ENCODE results near the gene GNA12. TPM values are rescaled to one million over a fixed set of nuclear protein-coding genes. Genes with fewer than 3 reads are reported as not detected.

The GNA12 gene
- total RNA-seq, 1 donor from 2014 or later, result 67.2 TPM

DNA sequence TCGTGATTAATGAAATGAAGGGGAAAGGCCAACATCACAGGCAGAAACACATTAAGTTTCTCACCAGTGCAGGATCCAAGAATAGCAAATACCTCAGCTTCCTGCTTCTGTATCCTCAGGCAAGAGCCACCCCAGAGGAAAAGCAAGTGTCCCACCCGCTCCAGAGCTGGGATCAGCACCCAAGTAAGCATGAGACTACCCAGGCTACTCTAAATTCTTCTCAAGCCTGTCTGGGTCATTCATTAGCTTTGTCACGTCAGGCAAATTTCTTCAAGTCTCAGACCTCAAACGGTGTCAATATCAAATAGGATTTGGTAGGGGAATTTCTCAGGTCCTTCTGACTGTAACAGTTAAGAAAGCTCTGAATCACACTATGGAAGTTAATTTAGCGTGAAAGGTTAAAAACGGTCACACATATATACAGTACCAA is 59.0 kb downstream of the GNA12 start:
- H3K9me3 Mint-ChIP-seq (ENCODE audit: unreplicated experiment), result no peaks in the 10 kb centered on the region
- TF ChIP-seq, protein P1, sequence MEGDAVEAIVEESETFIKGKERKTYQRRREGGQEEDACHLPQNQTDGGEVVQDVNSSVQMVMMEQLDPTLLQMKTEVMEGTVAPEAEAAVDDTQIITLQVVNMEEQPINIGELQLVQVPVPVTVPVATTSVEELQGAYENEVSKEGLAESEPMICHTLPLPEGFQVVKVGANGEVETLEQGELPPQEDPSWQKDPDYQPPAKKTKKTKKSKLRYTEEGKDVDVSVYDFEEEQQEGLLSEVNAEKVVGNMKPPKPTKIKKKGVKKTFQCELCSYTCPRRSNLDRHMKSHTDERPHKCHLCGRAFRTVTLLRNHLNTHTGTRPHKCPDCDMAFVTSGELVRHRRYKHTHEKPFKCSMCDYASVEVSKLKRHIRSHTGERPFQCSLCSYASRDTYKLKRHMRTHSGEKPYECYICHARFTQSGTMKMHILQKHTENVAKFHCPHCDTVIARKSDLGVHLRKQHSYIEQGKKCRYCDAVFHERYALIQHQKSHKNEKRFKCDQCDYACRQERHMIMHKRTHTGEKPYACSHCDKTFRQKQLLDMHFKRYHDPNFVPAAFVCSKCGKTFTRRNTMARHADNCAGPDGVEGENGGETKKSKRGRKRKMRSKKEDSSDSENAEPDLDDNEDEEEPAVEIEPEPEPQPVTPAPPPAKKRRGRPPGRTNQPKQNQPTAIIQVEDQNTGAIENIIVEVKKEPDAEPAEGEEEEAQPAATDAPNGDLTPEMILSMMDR (IDR thresholded peaks at IDR 0.05; ENCODE audit: insufficient read depth, low read depth, low read length), result no peak
- TF ChIP-seq EZH2 (IDR thresholded peaks at IDR 0.05; ENCODE audit: insufficient read depth, low read length), result no peak
- peak overlapping the region; percentile 58 for H3K4me2 ChIP-seq (ENCODE audit: low read length)
- H3K27me3 ChIP-seq (ENCODE audit: insufficient read depth, low read length), result no peaks in the 10 kb centered on the region
- no peak for FAIRE-seq
- H3K9me3 ChIP-seq (ENCODE audit: insufficient read depth, low read depth, low read length), result no peaks in the 10 kb centered on the region
- no peak overlapping the region for H3K4me3 ChIP-seq (ENCODE audit: insufficient read depth, low read depth, low read length)
- no peak overlapping the region for H2AFZ ChIP-seq (ENCODE audit: low read depth, low read length)
- no peaks in the 10 kb centered on the region for H3K27me3 Mint-ChIP-seq (ENCODE audit: low read depth, unreplicated experiment)
- no peaks in the 10 kb centered on the region for H3K36me3 ChIP-seq (ENCODE audit: insufficient read depth, low read length)
- DNase-seq (ENCODE audit: low read depth), result peak; percentile 97
- peaks cover 23% of the 10 kb centered on the region for H3K36me3 Mint-ChIP-seq (ENCODE audit: low read depth, unreplicated experiment)
- H3K4me1 Mint-ChIP-seq (ENCODE audit: low read depth, unreplicated experiment), result peaks cover 22% of the 10 kb centered on the region
- H4K20me1 ChIP-seq (ENCODE audit: insufficient read depth, low read length), result peaks cover 17% of the 10 kb centered on the region
- H3K27ac Mint-ChIP-seq (ENCODE audit: unreplicated experiment), result no peak overlapping the region
- peaks cover 15% of the 10 kb centered on the region for H3K4me1 ChIP-seq (ENCODE audit: insufficient read depth, low read length)
- peak overlapping the region; percentile 63 for H3K9ac ChIP-seq (ENCODE audit: low read length)
- peak overlapping the region; percentile 76 for H3K27ac ChIP-seq (ENCODE audit: low read depth, low read length)
- no peak overlapping the region for H3K4me3 Mint-ChIP-seq (ENCODE audit: unreplicated experiment)
- H3K79me2 ChIP-seq (ENCODE audit: insufficient read depth, low read length), result peaks cover 45% of the 10 kb centered on the region

DNA sequence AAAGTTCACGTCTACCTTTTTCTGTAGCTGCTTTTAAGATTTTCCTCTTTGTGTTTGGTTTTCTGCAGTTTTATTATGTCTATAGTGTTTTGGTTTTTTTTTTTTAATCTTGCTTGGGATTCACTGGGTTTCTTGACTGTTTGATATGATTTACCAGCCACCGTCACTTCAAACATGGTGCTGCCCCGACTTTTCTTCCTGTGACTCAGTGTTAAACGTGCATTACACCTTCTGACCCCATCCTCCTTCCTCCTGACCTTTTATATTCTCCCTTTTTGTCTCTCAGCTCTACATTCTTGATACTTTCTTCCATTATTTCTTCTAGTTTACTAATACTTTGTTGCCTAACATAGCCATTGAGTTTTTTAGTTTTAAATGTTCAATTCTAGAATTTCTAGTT is 61.5 kb downstream of the GNA12 start:
- Histone ChIP-seq H3K9ac (ENCODE audit: low read length) (no peak overlapping the region), H3K4me2 (ENCODE audit: low read length) (no peak overlapping the region), H3K79me2 (ENCODE audit: insufficient read depth, low read length) (peaks cover 32% of the 10 kb centered on the region), H3K27ac (ENCODE audit: low read depth, low read length) (no peak overlapping the region), H2AFZ (ENCODE audit: low read depth, low read length) (no peak overlapping the region), H3K36me3 (ENCODE audit: insufficient read depth, low read length) (no peaks in the 10 kb centered on the region), H3K4me1 (ENCODE audit: insufficient read depth, low read length) (peaks cover 15% of the 10 kb centered on the region), H4K20me1 (ENCODE audit: insufficient read depth, low read length) (peaks cover 9% of the 10 kb centered on the region), H3K4me3 (ENCODE audit: insufficient read depth, low read depth, low read length) (no peak overlapping the region), H3K27me3 (ENCODE audit: insufficient read depth, low read length) (no peaks in the 10 kb centered on the region), H3K9me3 (ENCODE audit: insufficient read depth, low read depth, low read length) (no peaks in the 10 kb centered on the region)
- Mint-ChIP-seq H3K4me1 (ENCODE audit: low read depth, unreplicated experiment) (peaks cover 21% of the 10 kb centered on the region), H3K4me3 (ENCODE audit: unreplicated experiment) (no peak overlapping the region), H3K9me3 (ENCODE audit: unreplicated experiment) (no peaks in the 10 kb centered on the region), H3K27ac (ENCODE audit: unreplicated experiment) (no peak overlapping the region), H3K36me3 (ENCODE audit: low read depth, unreplicated experiment) (peaks cover 16% of the 10 kb centered on the region), H3K27me3 (ENCODE audit: low read depth, unreplicated experiment) (no peaks in the 10 kb centered on the region)
- DNase-seq (ENCODE audit: low read depth) (no peak), FAIRE-seq (no peak)
- TF ChIP-seq EZH2 (IDR thresholded peaks at IDR 0.05; ENCODE audit: insufficient read depth, low read length), result no peak
- TF ChIP-seq, protein P1 (IDR thresholded peaks at IDR 0.05; ENCODE audit: insufficient read depth, low read depth, low read length), result no peak

DNA sequence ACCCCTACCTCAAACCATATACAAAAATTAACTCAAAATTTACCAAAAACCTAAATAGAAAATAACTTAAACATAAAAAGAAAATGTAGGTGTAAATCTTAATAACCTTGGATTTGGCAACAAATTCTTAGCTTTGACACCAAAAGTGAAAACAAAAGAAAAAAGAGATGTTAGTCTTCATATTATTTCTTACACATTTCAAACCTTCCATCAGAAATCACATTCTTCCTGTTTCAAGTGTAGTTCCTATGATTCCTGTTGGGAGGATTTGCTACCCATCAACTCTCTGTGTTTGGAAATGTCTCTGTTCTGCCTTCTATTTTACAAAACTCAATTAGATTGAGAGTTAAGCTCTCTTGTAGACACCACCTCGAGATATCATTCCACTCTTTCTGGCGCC is 62.0 kb downstream of the GNA12 start:
- H3K27ac Mint-ChIP-seq (ENCODE audit: unreplicated experiment), result no peak overlapping the region
- no peak overlapping the region for H3K4me3 Mint-ChIP-seq (ENCODE audit: unreplicated experiment)
- Histone ChIP-seq H3K9ac (ENCODE audit: low read length) (no peak overlapping the region), H3K36me3 (ENCODE audit: insufficient read depth, low read length) (no peaks in the 10 kb centered on the region), H3K9me3 (ENCODE audit: insufficient read depth, low read depth, low read length) (no peaks in the 10 kb centered on the region), H3K4me1 (ENCODE audit: insufficient read depth, low read length) (peaks cover 15% of the 10 kb centered on the region), H3K4me3 (ENCODE audit: insufficient read depth, low read depth, low read length) (no peak overlapping the region), H3K27me3 (ENCODE audit: insufficient read depth, low read length) (no peaks in the 10 kb centered on the region), H3K4me2 (ENCODE audit: low read length) (no peak overlapping the region), H3K27ac (ENCODE audit: low read depth, low read length) (no peak overlapping the region), H4K20me1 (ENCODE audit: insufficient read depth, low read length) (peaks cover 9% of the 10 kb centered on the region), H2AFZ (ENCODE audit: low read depth, low read length) (no peak overlapping the region), H3K79me2 (ENCODE audit: insufficient read depth, low read length) (peaks cover 28% of the 10 kb centered on the region)
- no peak for FAIRE-seq
- TF ChIP-seq, protein P1 (IDR thresholded peaks at IDR 0.05; ENCODE audit: insufficient read depth, low read depth, low read length), result no peak
- TF ChIP-seq EZH2 (IDR thresholded peaks at IDR 0.05; ENCODE audit: insufficient read depth, low read length), result no peak
- H3K36me3 Mint-ChIP-seq (ENCODE audit: low read depth, unreplicated experiment), result peaks cover 16% of the 10 kb centered on the region
- peaks cover 16% of the 10 kb centered on the region for H3K4me1 Mint-ChIP-seq (ENCODE audit: low read depth, unreplicated experiment)
- DNase-seq (ENCODE audit: low read depth), result no peak
- H3K9me3 Mint-ChIP-seq (ENCODE audit: unreplicated experiment), result no peaks in the 10 kb centered on the region
- no peaks in the 10 kb centered on the region for H3K27me3 Mint-ChIP-seq (ENCODE audit: low read depth, unreplicated experiment)
